ENCODE data around the gene ABHD4. TPM values are rescaled to one million over a fixed set of nuclear protein-coding genes. Genes with fewer than 3 reads are reported as not detected.
"Not testable (repeated sequence)": the region's sequence is repeated elsewhere in the genome, so short reads cannot be mapped to it uniquely, and the experiment has no call there.

Gene ABHD4
- total and polyA plus RNA-seq, 4 donors = 18.7 to 75.1 (median 47.9) TPM

GRCh38 chr14:22587677-22588422 lies 10.2 kb upstream of the ABHD4 start:
- H3K4me1 ChIP-seq (ENCODE audit: control insufficient read depth, insufficient read depth, low read length) = peaks cover 21% of the 10 kb centered on the region
- H3K27me3 ChIP-seq (ENCODE audit: control insufficient read depth, insufficient read depth, low read length); H3K9me3 ChIP-seq (ENCODE audit: control insufficient read depth, insufficient read depth, low read length); H3K36me3 ChIP-seq (ENCODE audit: control insufficient read depth, insufficient read depth, low read length); DNase-seq (ENCODE audit: low read depth in 4 of 6, low spot score in 6 of 6); H3K27ac ChIP-seq (ENCODE audit: low read depth, low read length): not testable (repeated sequence)
- WGBS (ENCODE audit: insufficient coverage) = 76% methylated on average over 2 of the region's 10 CpGs
- peak overlapping the region; percentile 98 for H3K4me3 ChIP-seq (ENCODE audit: low read depth, low read length)

GRCh38 chr14:22588526-22589095 lies 9.5 kb upstream of the ABHD4 start:
- no peaks in the 10 kb centered on the region for H3K9me3 ChIP-seq (ENCODE audit: control insufficient read depth, insufficient read depth, low read length)
- peaks cover 5% of the 10 kb centered on the region for H3K27me3 ChIP-seq (ENCODE audit: control insufficient read depth, insufficient read depth, low read length)
- H3K27ac ChIP-seq (ENCODE audit: low read depth, low read length) = peak overlapping the region; percentile 92
- 0% methylated on average over 8 of the region's 17 CpGs for WGBS (ENCODE audit: insufficient coverage)
- H3K4me3 ChIP-seq (ENCODE audit: low read depth, low read length) = peak overlapping the region; percentile 98
- no peak for DNase-seq (ENCODE audit: low read depth in 4 of 6, low spot score in 6 of 6)
- peaks cover 21% of the 10 kb centered on the region for H3K4me1 ChIP-seq (ENCODE audit: control insufficient read depth, insufficient read depth, low read length)
- H3K36me3 ChIP-seq (ENCODE audit: control insufficient read depth, insufficient read depth, low read length) = peaks cover 5% of the 10 kb centered on the region

DNA sequence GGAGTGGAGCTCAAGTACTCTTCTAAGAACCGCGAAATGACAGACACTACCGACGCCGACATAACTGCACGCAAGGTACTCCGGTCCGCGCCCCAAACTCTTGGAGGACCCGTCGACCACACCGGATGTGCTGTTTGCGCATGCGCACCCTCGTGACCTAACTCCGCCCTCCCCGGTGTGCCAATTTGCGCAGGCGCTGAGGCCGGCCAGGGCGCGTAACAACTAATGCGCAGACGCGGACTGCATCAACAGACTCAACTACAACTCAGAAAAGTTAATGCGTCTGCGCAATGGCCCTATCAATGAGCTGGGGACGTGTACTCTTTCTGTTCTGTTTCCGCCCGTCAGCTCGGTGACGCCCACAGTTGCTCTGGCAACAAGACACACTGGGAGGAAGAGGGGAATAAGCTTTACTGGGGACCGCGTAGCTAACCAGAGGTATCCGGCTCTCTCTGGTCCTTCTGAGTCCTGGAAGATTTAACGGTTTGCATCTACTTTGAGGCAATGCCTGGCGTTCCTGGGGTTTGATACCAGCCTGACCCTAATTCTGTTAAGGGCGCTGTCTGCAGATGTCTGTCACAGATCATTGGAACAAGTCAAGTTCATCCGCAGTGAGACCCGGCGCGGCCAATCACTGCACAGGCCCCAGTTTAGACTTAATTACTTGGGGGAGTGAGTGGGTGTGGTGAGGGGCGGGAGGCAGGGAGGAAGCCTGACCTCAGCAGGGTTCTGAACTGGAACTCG lies 8.8 kb upstream of the ABHD4 start, which contains the start of gene DAD1:
DAD1 (minus strand) TSS at position 129 of the 744 bp plus-strand sequence; CDS start at position 62, 67 bp downstream.
- peaks cover 4% of the 10 kb centered on the region for H3K36me3 ChIP-seq (ENCODE audit: control insufficient read depth, insufficient read depth, low read length)
- peaks cover 6% of the 10 kb centered on the region for H3K27me3 ChIP-seq (ENCODE audit: control insufficient read depth, insufficient read depth, low read length)
- 0% methylated on average over 44 of the region's 44 CpGs for WGBS (ENCODE audit: insufficient coverage)
- peak within 1 kb of the TSS; percentile 98 for H3K4me3 ChIP-seq (ENCODE audit: low read depth, low read length)
- peak within 1 kb of the TSS; percentile 99 for H3K27ac ChIP-seq (ENCODE audit: low read depth, low read length)
- H3K9me3 ChIP-seq (ENCODE audit: control insufficient read depth, insufficient read depth, low read length) = no peaks in the 10 kb centered on the region
- DNase-seq (ENCODE audit: low read depth in 4 of 6, low spot score in 6 of 6) = peak; percentile 99 to 100 (median 99)
- peaks cover 19% of the 10 kb centered on the region for H3K4me1 ChIP-seq (ENCODE audit: control insufficient read depth, insufficient read depth, low read length)

- H3K9me3 ChIP-seq (ENCODE audit: control insufficient read depth, insufficient read depth, low read length) = no peaks in the 10 kb centered on the region
- H3K27me3 ChIP-seq (ENCODE audit: control insufficient read depth, insufficient read depth, low read length) = peaks cover 10% of the 10 kb centered on the region
- no peak overlapping the region for H3K27ac ChIP-seq (ENCODE audit: low read depth, low read length)
- H3K36me3 ChIP-seq (ENCODE audit: control insufficient read depth, insufficient read depth, low read length) = no peaks in the 10 kb centered on the region
- peaks cover 9% of the 10 kb centered on the region for H3K4me1 ChIP-seq (ENCODE audit: control insufficient read depth, insufficient read depth, low read length)
- DNase-seq (ENCODE audit: low read depth in 4 of 6, low spot score in 6 of 6) = no peak
- 58% methylated on average over 3 of the region's 3 CpGs for WGBS (ENCODE audit: insufficient coverage)
- H3K4me3 ChIP-seq (ENCODE audit: low read depth, low read length) = no peak overlapping the region
Measured at GRCh38 chr14:22593189-22593588, 4.9 kb upstream of the ABHD4 start.

DNA sequence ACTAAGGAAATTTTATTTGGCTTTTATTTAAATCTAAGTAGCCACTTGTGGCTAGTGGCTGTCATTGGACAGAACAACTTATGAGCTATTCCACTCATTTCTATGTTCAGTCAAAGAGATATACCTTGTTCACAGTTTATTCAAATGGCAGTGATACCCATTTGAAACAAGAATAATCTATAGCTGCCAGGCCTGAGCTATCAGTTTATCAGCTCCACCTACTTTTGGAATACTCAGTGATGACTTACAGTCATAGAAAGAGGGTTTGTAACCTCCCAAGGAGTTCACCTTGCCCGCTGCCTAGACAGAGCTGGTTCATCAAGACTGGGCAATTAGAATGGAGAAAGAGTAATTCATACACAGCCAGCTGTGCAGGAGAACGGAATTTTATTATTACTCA lies 4.5 kb upstream of the ABHD4 start:
- peaks cover 9% of the 10 kb centered on the region for H3K4me1 ChIP-seq (ENCODE audit: control insufficient read depth, insufficient read depth, low read length)
- peaks cover 10% of the 10 kb centered on the region for H3K27me3 ChIP-seq (ENCODE audit: control insufficient read depth, insufficient read depth, low read length)
- H3K36me3 ChIP-seq (ENCODE audit: control insufficient read depth, insufficient read depth, low read length) = no peaks in the 10 kb centered on the region
- no CpG with 5 or more reads among the region's 2 CpGs for WGBS (ENCODE audit: insufficient coverage)
- no peaks in the 10 kb centered on the region for H3K9me3 ChIP-seq (ENCODE audit: control insufficient read depth, insufficient read depth, low read length)
- H3K4me3 ChIP-seq (ENCODE audit: low read depth, low read length) = no peak overlapping the region
- no peak overlapping the region for H3K27ac ChIP-seq (ENCODE audit: low read depth, low read length)
- DNase-seq (ENCODE audit: low read depth in 4 of 6, low spot score in 6 of 6) = no peak

DNA sequence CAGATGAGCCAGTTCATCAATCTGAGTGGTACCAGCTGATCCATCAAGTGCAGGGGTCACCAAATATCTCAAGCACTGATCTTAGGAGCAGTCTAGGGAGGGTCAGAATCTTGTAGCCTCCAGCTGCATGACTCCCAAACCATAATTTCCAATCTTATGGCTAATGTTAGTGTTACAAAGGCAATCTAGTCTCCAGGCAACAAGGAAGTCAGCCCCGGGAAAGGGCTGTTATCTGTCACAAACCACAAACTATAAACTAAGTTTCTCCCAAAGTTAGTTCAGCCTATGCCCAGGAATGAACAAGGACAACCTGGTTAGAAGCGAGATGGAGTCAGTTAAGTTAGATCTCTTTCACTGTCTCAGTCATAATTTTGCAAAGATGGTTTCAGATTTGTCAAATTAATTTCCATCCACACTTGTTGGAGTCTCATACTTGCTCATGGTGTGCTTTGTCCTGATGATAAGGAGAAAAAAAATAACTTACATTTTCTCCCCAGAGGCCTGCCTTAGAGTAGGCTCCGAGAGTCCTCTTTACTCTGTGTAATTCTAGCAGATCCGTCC lies 3.9 kb upstream of the ABHD4 start:
- peaks cover 13% of the 10 kb centered on the region for H3K4me1 ChIP-seq (ENCODE audit: control insufficient read depth, insufficient read depth, low read length)
- no peak overlapping the region for H3K4me3 ChIP-seq (ENCODE audit: low read depth, low read length)
- WGBS (ENCODE audit: insufficient coverage) = no CpG with 5 or more reads among the region's 4 CpGs
- no peak overlapping the region for H3K27ac ChIP-seq (ENCODE audit: low read depth, low read length)
- H3K36me3 ChIP-seq (ENCODE audit: control insufficient read depth, insufficient read depth, low read length) = no peaks in the 10 kb centered on the region
- DNase-seq (ENCODE audit: low read depth in 4 of 6, low spot score in 6 of 6) = no peak
- no peaks in the 10 kb centered on the region for H3K9me3 ChIP-seq (ENCODE audit: control insufficient read depth, insufficient read depth, low read length)
- peaks cover 10% of the 10 kb centered on the region for H3K27me3 ChIP-seq (ENCODE audit: control insufficient read depth, insufficient read depth, low read length)

DNA sequence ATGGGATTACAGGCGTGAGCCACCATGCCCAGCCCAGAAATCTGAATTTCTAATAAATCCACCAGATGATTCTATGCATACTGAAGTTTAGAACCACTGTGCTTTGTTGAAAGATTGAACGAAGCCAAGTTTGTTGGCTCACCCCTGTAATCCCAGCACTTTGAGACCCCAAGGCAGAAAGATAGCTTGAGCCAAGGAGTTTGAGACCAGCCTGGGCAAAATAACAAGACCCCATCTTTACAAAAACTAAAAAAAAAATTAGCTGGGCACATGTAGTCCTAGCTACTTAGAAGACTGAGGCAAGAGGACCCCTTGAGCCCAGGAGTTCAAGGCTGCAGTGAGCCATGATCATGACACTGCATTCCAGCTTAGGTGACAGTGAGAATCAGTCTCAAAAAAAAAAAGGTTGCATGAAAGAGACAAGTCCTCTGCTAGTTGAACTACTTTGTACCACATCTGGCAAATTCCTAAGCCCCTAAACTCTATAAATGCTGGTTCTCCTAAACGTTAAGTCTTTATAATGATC lies 1.7 kb upstream of the ABHD4 start:
- H3K27ac ChIP-seq (ENCODE audit: low read depth, low read length) = no peak overlapping the region
- H3K36me3 ChIP-seq (ENCODE audit: control insufficient read depth, insufficient read depth, low read length) = peaks cover under 1% of the 10 kb centered on the region
- no peak overlapping the region for H3K4me3 ChIP-seq (ENCODE audit: low read depth, low read length)
- peaks cover 3% of the 10 kb centered on the region for H3K4me1 ChIP-seq (ENCODE audit: control insufficient read depth, insufficient read depth, low read length)
- WGBS (ENCODE audit: insufficient coverage) = 82% methylated on average over 2 of the region's 3 CpGs
- no peak for DNase-seq (ENCODE audit: low read depth in 4 of 6, low spot score in 6 of 6)
- peaks cover 10% of the 10 kb centered on the region for H3K27me3 ChIP-seq (ENCODE audit: control insufficient read depth, insufficient read depth, low read length)
- H3K9me3 ChIP-seq (ENCODE audit: control insufficient read depth, insufficient read depth, low read length) = no peaks in the 10 kb centered on the region

DNA sequence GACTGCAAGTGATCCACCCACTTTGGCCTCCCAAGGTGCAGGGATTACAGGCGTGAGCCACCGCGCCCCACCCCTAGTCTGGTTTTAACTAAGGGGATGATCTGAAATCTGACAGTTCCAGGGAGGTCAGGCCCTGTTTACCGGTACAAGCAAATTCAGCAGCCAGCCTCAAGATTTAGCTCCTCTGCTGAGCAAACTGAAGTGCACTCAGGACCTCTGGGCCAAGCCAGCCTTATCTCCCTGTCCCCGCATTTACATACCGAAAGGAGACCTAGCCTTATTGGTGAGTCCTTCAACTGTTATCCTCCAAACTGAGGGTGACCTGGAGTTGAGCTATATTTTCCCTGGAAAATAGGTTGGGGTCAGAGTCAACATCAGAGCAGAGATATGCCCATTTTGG lies 835 bp upstream of the ABHD4 start:
- Histone ChIP-seq H3K9me3 (ENCODE audit: control insufficient read depth, insufficient read depth, low read length) (no peaks in the 10 kb centered on the region), H3K27ac (ENCODE audit: low read depth, low read length) (no peak overlapping the region), H3K27me3 (ENCODE audit: control insufficient read depth, insufficient read depth, low read length) (peaks cover 10% of the 10 kb centered on the region), H3K36me3 (ENCODE audit: control insufficient read depth, insufficient read depth, low read length) (peaks cover 9% of the 10 kb centered on the region), H3K4me1 (ENCODE audit: control insufficient read depth, insufficient read depth, low read length) (peaks cover 3% of the 10 kb centered on the region), H3K4me3 (ENCODE audit: low read depth, low read length) (no peak overlapping the region)
- WGBS (ENCODE audit: insufficient coverage) = 89% methylated on average over 5 of the region's 6 CpGs
- no peak for DNase-seq (ENCODE audit: low read depth in 4 of 6, low spot score in 6 of 6)

- no peak for DNase-seq (ENCODE audit: low read depth in 4 of 6, low spot score in 6 of 6)
- H3K27me3 ChIP-seq (ENCODE audit: control insufficient read depth, insufficient read depth, low read length) = peaks cover 9% of the 10 kb centered on the region
- peak overlapping the region; percentile 84 for H3K27ac ChIP-seq (ENCODE audit: low read depth, low read length)
- H3K36me3 ChIP-seq (ENCODE audit: control insufficient read depth, insufficient read depth, low read length) = peaks cover 12% of the 10 kb centered on the region
- peak overlapping the region; percentile 88 for H3K4me3 ChIP-seq (ENCODE audit: low read depth, low read length)
- 0% methylated on average over 6 of the region's 9 CpGs for WGBS (ENCODE audit: insufficient coverage)
- H3K9me3 ChIP-seq (ENCODE audit: control insufficient read depth, insufficient read depth, low read length) = no peaks in the 10 kb centered on the region
- peaks cover 3% of the 10 kb centered on the region for H3K4me1 ChIP-seq (ENCODE audit: control insufficient read depth, insufficient read depth, low read length)
Measured at GRCh38 chr14:22597771-22598098, 365 bp upstream of the ABHD4 start.
